Astrocyte (in vitro differentiated cells and primary cell): Measurements from ENCODE around the gene MFSD6.

Experiments used
- EZH2 ChIP-seq: IDR thresholded peaks from 2 replicates; pipeline ENCODE4 v1.6.1; 2012; ENCODE audit warnings: mild to moderate bottlenecking, low read length, inconsistent platforms; ENCODE audit not compliant: insufficient read depth
- TF ChIP-seq, protein P1 (sequence below): IDR thresholded peaks from 2 replicates; pipeline ENCODE4 v1.5.1; 2011; ENCODE audit warnings: low read depth, mild to moderate bottlenecking, inconsistent platforms, low read length, moderate library complexity; ENCODE audit not compliant: insufficient read depth

DNA sequence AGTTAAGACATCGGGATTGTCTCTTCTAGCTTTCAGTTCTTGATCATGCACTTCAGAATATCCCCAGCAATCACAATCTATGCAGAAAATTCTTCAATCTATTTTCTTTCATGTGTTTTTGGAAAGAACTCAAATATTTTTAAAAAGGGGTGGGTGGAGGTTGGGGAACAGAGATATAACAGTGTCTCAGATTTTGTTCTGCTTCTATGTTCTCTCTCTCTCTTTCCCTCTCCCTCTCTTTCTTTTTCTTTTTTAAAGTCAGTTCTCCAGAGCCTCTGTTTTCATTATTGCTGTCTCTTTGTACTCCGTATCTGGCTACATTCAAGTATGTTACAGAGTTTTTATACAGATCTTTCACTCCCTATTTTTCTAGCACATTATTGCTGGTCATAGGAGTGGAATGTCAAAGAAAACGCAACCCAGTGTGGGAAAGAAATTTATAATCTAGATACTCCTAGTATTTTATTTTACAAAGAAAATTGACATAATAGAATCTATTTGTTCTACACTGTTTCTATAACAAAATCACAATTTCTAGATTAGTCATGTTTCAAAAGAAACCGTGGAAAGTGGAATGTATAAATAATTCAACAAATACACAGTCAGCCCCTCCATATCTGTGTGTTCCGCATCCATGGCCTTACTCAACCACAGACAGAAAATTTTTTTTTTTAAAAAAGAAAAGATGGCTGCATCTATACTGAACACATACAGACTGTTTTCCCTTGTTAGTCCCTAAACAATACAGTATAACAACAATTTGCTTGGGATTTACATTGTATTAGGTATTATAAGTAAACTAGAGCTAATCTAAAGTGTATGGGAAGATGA lies 137.6 kb downstream of the MFSD6 start:
- no peak for TF ChIP-seq EZH2
- TF ChIP-seq, protein P1, sequence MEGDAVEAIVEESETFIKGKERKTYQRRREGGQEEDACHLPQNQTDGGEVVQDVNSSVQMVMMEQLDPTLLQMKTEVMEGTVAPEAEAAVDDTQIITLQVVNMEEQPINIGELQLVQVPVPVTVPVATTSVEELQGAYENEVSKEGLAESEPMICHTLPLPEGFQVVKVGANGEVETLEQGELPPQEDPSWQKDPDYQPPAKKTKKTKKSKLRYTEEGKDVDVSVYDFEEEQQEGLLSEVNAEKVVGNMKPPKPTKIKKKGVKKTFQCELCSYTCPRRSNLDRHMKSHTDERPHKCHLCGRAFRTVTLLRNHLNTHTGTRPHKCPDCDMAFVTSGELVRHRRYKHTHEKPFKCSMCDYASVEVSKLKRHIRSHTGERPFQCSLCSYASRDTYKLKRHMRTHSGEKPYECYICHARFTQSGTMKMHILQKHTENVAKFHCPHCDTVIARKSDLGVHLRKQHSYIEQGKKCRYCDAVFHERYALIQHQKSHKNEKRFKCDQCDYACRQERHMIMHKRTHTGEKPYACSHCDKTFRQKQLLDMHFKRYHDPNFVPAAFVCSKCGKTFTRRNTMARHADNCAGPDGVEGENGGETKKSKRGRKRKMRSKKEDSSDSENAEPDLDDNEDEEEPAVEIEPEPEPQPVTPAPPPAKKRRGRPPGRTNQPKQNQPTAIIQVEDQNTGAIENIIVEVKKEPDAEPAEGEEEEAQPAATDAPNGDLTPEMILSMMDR: no peak
